H54 (cell line): ENCODE results near the gene KYNU.
"Not testable (repeated sequence)": the region's sequence is repeated elsewhere in the genome, so short reads cannot be mapped to it uniquely, and the experiment has no call there.

Experiments
- DNase-seq: peaks from one replicate; pipeline ENCODE4 v3.0.0; 2011; ENCODE audit warnings: low spot score, mixed read lengths; ENCODE audit not compliant: insufficient read length
- FAIRE-seq: peaks from 3 replicates; lab custom pipeline; 2011; peaks lifted over from hg19 to GRCh38; lab: Jason Lieb, UNC
- POLR2A ChIP-seq: IDR thresholded peaks from 2 replicates; pipeline ENCODE4 v1.6.1; 2011; ENCODE audit warnings: low read depth, mild to moderate bottlenecking, low read length

Gene KYNU

DNA sequence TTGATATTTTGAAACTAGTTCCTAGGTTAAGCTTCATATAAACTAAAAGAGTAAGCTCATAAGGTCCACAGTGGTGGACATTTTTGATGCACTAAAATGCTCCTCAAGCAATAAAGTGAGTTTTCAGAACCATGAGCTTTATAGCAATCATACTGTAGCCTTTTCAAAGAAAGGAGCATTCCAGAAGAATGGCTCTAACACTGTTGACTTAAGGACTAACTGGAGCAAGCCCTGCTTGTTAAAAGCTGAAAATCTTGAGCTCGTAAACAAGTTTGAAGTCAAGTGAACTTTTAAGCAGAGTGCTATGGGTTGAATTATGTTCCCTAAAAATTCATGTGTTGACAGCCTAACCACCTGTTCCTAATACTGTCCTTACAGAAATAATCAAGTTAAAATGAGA is 38.0 kb downstream of the KYNU start:
- DNase-seq = no peak
- TF ChIP-seq POLR2A = no peak
- no peak for FAIRE-seq

DNA sequence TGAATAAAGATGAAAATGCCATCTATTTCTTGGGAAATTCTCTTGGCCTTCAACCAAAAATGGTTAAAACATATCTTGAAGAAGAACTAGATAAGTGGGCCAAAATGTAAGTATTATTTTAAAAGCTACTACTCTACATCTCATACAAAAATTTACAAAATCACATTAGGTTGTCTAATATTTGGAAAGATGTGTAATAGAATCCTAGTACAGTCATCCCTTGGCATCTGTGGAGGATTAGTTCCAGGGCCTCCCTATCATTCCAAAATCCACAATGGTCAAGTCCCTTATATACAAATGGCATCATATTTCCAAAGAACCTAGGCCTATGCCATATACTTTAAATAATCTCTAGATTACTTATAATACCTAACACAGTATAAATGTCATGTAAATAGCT is 41.2 kb downstream of the KYNU start:
- DNase-seq = no peak
- no peak for FAIRE-seq
- no peak for TF ChIP-seq POLR2A

DNA sequence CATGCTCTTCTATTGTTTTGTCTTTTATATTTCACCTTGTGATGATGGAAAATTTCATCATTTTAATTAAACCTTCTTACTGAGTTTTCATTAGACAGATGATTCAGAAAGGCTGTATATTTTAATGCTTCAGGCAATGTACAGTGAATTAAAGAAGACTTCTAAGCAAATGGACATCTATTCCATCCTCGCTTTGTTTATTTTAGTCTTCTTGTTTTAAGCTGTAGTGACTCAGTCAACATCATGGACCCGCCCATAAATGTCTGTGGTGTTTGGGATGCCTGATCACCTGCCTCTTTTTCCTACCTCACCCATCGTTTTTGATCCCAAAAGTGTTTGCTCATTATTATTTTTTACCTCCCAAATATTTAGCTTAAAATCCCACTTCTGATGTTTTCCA is 43.1 kb downstream of the KYNU start:
- FAIRE-seq (no peak), DNase-seq (no peak)
- no peak for TF ChIP-seq POLR2A

DNA sequence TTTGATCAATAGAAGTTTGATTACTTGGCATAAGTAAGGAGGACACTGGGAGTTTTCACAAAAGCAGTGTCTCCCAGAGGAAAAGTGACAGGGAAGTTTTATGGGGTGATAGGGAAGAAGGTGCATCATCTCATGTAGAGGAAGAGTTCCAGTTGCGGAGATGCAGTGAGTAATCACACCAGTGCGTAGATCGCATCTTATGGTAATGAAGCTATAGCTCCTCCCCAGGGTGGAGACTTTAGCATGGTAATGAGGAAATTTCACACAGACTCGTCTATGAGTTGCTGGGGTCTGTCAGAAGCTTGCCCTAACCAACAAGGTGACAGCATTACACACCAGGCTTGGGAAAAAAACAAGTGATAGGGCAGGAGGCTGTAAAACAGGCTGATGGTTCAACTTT is 49.0 kb downstream of the KYNU start:
- no peak for FAIRE-seq
- no peak for TF ChIP-seq POLR2A
- DNase-seq = no peak

DNA sequence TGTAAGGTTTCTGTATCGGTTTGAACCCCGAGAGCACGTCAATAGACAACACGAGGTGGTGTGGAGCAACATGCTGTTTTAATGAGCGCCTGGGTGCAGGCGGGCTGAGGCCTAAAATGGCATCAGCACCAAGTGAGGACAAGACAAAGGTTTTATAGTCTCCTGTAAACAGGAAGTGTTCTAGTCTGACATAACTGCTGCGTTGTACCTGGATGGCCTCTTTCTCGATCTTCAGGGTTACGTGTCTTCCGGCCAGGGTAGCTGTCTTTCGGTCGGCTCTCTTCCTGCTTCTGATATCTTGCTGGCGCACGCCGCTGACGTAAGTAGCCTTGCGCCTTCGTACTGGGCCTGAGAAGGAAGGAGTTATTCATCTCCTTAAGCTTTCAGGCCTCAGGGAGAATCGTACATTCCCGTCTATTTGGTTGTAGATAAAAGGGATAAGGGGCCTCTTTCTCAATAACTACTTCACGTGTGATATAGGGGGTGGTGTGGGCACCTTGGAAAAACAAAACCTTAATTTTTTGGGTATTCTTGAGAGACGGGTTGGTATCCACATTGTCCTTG is 53.5 kb downstream of the KYNU start:
- TF ChIP-seq POLR2A = no peak
- no peak for DNase-seq
- no peak for FAIRE-seq

DNA sequence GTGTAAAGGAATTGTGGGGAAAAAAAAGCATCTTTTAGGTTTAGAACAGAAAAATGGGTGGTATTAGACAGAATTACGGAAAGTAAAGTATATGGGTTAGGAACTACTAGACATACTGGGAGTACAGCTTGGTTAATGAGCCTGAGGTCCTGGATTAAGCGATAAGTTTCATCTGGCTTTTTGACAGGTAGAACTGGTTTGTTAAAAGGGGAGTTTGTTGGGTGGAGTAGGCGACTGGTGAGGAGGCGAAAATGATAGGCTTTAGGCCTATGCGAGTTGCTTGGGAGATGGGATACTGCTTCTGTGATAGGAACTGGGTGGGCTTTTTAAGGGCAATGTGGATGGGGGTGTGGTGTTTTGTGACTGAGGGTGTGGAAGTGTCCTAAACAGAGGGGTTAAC is 56.5 kb downstream of the KYNU start:
- DNase-seq (no peak), FAIRE-seq (no peak)
- TF ChIP-seq POLR2A = no peak

DNA sequence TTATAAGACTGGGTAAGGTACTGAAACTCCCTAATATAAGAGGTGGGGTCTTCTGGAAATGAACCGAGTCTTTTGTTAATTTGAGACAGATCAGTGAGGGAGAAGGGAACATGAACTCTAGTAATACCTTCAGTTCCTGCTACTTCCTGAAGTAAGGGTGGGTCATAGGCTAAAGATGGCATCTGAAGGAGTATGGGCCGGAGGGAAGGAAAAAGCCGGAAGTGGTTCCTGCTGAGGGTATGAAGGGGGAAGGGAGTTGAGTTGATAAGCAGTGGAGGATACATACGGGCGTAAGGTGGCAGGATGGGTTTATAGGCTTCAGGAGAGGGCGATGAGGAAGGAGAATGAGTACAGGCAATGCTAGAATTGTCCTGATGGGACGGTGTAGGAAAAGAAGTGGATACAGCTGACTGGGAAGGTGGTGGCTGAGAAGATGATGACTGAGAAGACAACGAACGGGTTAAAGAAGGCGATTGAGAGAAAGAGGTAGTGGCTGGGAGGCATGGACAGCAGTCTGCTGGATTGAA is 58.2 kb downstream of the KYNU start:
- DNase-seq (no peak), FAIRE-seq (no peak)
- TF ChIP-seq POLR2A = no peak

DNA sequence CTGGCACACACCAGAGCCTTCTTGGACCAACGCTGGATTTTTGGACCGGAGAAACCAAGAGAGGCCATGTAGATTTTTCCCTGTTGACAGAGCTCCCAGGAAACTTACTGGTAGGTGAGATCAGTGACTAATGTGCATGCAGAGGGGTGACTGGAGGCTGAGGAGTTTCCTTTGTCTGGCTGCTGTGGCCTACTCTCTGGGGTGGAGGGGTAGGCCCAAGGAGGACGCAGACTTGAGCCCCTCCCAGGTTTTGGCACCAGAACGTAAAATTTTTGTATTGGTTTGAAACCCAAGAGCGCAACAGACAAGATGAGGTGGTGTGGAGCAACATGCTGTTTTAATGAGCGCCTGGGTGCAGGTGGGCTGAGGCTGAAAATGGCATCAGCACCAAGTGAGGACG is 59.2 kb downstream of the KYNU start:
- no peak for TF ChIP-seq POLR2A
- FAIRE-seq = no peak
- no peak for DNase-seq

DNA sequence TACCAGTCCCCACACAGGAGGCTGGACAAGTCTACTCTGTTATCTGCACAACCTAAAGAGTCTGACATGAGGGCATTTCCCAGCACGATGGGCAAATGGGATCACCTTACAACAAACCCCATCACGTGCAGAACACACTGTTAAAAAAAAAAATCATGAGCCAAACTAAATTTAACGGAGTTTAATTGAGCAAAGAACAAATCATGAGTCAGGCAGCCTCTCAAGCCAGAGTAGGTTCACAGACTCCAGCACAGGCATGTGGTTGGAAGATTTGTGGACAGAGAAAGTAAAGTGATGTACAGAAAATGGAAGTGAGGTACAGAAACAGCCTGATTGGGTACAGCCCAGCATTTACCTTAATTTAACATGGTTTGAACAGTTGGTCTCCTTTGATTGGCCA is 59.9 kb downstream of the KYNU start:
- no peak for TF ChIP-seq POLR2A
- FAIRE-seq (no peak), DNase-seq (no peak)

DNA sequence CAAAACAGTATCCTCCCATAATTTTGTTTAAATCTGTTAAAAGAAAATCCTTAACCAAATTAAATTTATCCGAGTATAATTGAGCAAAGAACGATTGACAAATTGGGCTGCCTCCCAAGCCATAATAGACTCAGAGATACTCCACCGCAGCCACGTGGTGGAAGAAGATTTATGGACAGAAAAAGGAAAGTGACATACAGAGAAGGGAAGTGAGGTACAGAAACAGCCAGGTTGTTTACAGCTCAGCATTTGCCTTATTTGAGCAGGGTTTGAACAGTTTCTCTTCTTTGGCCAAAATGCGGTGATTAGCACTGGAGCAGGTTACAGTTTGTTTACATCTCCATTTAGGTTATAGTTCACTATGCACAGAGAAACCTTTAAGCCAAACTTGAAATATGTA is 60.8 kb downstream of the KYNU start:
- DNase-seq (no peak), FAIRE-seq (no peak)
- no peak for TF ChIP-seq POLR2A

DNA sequence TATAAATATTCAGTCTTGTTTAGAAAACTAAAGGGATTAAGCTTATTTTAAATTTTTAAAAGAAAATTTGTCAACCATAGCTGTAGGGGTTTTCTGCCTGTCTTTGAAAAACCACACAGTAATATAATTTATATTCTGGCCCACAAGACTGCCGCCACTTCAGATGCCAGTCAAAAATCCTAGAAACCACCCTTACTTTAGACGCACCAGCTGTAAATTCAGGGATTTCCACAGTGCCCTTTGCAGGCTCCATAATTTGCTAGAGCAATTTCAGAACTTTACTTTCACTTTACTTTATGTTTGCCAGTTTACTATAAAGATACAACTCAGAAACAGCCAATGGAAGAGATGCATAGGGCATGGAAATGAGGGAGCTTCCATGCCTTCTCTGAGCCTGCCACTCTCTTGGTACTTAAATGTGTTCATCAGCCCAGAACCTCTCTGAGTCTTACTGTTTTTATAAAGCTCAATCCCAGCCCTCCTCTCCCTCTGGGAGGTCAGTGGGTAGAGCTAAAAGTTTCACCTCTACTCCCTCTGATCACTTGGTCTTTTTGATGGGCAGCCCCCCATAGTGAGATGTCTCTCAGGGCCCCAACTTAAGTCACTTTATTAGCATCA is 63.3 kb downstream of the KYNU start:
- TF ChIP-seq POLR2A = no peak
- DNase-seq (no peak), FAIRE-seq (no peak)

DNA sequence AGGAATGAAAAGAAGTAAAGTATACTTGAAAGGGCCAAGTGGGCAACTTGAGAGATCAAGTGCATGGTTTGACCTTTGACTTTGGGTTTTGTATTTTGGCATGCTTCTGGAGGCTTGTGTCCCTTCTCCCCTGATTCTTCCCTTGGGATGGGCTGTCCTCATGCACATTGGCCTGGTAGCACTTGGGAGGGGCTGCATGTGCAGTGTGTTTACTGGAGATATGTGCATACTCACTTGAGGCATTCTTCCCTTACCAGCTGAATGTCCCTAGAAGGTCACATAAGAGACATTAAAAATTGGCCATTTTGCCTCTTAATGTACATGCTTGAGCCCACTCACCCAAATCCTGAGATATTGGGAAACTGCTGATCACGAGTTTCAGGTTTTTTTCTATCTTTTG is 65.2 kb downstream of the KYNU start:
- DNase-seq (no peak), FAIRE-seq (no peak)
- TF ChIP-seq POLR2A = no peak

DNA sequence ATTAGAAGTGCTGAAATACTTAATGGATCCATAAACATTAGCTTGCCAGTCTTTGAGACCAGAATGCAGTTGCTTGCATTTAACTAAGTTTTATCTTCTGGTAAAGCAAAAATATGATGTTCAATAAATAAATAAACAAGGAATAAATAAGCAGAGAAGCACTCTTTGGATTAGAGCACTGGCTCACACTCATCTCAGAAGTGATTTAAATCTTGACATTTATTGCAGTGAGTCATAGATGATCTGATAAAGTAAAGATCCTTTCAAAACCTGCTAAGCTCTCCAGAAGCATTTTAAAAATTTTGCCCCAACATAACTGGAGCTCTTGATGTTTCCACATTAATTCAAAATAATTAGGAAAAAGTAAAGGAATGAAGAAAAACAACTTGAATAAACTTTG is 66.8 kb downstream of the KYNU start:
- FAIRE-seq (no peak), DNase-seq (no peak)
- no peak for TF ChIP-seq POLR2A

DNA sequence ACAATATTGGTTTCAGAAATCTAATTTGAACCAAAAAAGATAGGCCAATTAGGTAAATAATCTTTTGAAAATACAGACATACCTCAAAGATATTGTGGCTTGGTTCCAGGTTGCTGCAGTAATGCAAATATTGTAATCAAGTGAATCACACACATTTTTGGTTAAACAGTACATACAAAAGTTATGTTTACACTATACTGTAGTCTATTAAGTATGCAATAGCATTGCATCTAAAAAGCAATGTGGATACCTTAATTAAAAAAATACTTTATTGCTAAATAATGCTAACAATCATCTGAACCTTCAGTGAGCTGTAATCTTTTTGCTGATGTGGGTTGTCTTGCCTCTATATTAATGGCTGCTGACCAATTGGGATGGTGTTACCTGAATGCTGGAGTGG is 67.3 kb downstream of the KYNU start:
- no peak for TF ChIP-seq POLR2A
- FAIRE-seq (no peak), DNase-seq (no peak)

DNA sequence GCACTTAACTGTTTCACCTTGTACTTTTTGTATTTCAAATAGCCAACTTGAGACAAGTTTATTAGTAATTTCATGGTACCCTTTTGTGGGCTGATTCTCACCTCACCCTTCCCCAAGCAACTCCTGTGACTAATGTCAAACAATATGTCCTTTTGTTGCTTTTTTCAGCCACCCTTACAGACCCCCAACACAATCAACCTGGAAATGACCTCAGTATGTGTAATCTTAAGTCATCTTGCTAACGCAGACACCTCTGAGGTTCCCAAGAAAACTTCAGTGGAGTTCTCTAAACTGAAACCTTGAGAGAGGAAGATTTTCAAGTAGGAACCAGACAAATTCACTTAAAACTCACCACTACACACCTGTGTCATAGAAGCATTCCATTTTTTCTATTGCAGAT is 69.5 kb downstream of the KYNU start:
- FAIRE-seq = no peak
- DNase-seq = no peak
- no peak for TF ChIP-seq POLR2A

DNA sequence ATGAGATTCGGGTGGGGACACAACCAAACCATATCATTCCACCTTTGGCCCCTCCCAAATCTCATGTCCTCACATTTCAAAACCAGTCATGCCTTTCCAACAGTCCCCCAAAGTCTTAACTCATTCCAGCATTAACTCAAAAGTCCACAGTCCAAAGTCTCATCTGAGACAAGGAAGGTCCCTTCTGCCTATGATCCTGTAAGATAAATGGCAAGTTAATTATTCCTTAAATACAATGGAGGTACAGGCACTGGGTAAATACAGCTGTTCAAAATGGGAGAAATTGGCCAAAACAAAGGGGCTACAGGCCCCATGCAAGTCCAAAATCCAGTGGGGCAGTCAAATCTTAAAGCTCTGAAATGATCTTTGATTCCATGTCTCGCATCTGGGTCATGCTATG is 71.3 kb downstream of the KYNU start:
- not testable (repeated sequence) for DNase-seq, FAIRE-seq

DNA sequence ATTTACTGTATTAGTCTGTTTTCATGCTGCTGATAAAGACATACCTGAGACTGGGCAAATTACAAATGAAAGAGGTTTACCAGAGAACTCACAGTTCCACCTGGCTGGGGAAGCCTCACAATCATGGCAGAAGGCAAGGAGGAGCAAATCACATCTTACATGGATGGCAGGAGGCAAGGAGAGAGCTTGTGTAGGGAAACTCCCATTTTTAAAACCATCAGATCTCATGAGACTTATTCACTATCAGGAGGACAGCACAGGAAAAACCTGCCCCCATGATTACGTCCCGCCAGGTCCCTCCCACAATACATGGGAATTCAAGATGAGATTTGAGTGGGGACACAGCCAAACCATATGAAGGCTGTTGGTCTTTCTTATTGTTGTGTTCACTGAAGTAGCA is 72.9 kb downstream of the KYNU start:
- not testable (repeated sequence) for FAIRE-seq, DNase-seq
